Endothelial cell (in vitro differentiated cells): ENCODE measurements around the gene CD96. TPM values are rescaled to one million over a fixed set of nuclear protein-coding genes. Genes with fewer than 3 reads are reported as not detected.

Source experiments
- DNase-seq: peaks from one replicate; pipeline ENCODE4 v3.0.0; 2021; ENCODE audit warnings: low spot score
- H3K27ac Mint-ChIP-seq: one replicate; pipeline ENCODE4 v1.8.0; 2021; ENCODE audit warnings: mixed read lengths, inconsistent platforms; ENCODE audit not compliant: unreplicated experiment
- H3K27me3 Mint-ChIP-seq: one replicate; pipeline ENCODE4 v1.8.0; 2021; ENCODE audit warnings: mild to moderate bottlenecking, moderate library complexity, mixed read lengths, inconsistent platforms; ENCODE audit not compliant: unreplicated experiment
- H3K36me3 Mint-ChIP-seq: one replicate; pipeline ENCODE4 v1.8.0; 2021; ENCODE audit warnings: mild to moderate bottlenecking, low read depth, mixed read lengths, inconsistent platforms; ENCODE audit not compliant: unreplicated experiment
- H3K4me1 Mint-ChIP-seq: one replicate; pipeline ENCODE4 v1.8.0; 2021; ENCODE audit warnings: mild to moderate bottlenecking, mixed read lengths, inconsistent platforms; ENCODE audit not compliant: unreplicated experiment
- H3K4me3 Mint-ChIP-seq: one replicate; pipeline ENCODE4 v1.8.0; 2021; ENCODE audit warnings: mild to moderate bottlenecking, mixed read lengths, inconsistent platforms; ENCODE audit not compliant: unreplicated experiment
- H3K9me3 Mint-ChIP-seq: one replicate; pipeline ENCODE4 v1.8.0; 2021; ENCODE audit warnings: mixed read lengths, inconsistent platforms; ENCODE audit not compliant: unreplicated experiment
- total RNA-seq: library from RNA; stranded (reverse); fragmentation: NEBNext Ultra II Directional; extraction: Animal tissue kit (Norgen Biotek cat#: 25700); gene quantifications from one replicate; pipeline ENCODE4 v1.2.1, GENCODE V29; 2021; ENCODE audit not compliant: unreplicated experiment
- TF ChIP-seq, protein P1 (sequence below): fragments of 200-600 bp; sonication (generic); IDR thresholded peaks from one replicate; pipeline ENCODE4 v1.5.0; 2021; ENCODE audit warnings: antibody characterized with exemption; ENCODE audit not compliant: unreplicated experiment

Gene CD96
- total RNA-seq, 1 donor from 2014 or later: not detected

DNA sequence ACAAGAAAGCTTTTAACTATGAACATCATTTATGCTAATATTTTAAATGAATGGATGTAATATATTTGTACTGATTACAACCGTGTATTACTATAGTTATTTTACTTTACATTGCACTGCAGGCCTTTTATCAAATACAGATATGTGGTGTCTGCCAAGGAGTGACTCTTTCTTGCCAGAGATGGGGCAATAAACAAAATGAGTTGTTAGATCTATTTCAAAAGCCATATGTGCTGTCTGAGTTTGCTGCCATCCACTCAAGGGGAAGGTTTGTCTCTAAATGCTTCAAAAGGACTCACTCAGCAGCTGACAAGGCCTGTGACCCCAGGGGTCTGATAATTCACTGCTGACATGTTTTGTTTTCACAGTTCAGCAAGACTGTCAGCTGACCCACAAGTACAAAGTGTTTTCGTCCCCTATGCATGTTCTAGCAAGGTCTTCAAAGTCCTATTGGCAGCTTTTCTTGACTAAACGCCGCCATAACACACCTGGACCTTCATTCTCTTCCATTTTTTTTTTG is 94.4 kb downstream of the CD96 start:
- TF ChIP-seq, protein P1, sequence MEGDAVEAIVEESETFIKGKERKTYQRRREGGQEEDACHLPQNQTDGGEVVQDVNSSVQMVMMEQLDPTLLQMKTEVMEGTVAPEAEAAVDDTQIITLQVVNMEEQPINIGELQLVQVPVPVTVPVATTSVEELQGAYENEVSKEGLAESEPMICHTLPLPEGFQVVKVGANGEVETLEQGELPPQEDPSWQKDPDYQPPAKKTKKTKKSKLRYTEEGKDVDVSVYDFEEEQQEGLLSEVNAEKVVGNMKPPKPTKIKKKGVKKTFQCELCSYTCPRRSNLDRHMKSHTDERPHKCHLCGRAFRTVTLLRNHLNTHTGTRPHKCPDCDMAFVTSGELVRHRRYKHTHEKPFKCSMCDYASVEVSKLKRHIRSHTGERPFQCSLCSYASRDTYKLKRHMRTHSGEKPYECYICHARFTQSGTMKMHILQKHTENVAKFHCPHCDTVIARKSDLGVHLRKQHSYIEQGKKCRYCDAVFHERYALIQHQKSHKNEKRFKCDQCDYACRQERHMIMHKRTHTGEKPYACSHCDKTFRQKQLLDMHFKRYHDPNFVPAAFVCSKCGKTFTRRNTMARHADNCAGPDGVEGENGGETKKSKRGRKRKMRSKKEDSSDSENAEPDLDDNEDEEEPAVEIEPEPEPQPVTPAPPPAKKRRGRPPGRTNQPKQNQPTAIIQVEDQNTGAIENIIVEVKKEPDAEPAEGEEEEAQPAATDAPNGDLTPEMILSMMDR: no peak
- H3K9me3 Mint-ChIP-seq: no peaks in the 10 kb centered on the region
- H3K4me3 Mint-ChIP-seq: no peak overlapping the region
- H3K4me1 Mint-ChIP-seq: no peaks in the 10 kb centered on the region
- H3K27ac Mint-ChIP-seq: no peak overlapping the region
- no peaks in the 10 kb centered on the region for H3K36me3 Mint-ChIP-seq
- DNase-seq: no peak
- H3K27me3 Mint-ChIP-seq: peaks cover 2% of the 10 kb centered on the region

GRCh38 chr3:111639316-111639715 is 97.3 kb downstream of the CD96 start:
- no peak for DNase-seq
- Mint-ChIP-seq H3K27me3 (peaks cover 3% of the 10 kb centered on the region), H3K9me3 (no peaks in the 10 kb centered on the region), H3K36me3 (no peaks in the 10 kb centered on the region), H3K4me1 (no peaks in the 10 kb centered on the region), H3K27ac (no peak overlapping the region), H3K4me3 (no peak overlapping the region)
- TF ChIP-seq, protein P1: no peak

DNA sequence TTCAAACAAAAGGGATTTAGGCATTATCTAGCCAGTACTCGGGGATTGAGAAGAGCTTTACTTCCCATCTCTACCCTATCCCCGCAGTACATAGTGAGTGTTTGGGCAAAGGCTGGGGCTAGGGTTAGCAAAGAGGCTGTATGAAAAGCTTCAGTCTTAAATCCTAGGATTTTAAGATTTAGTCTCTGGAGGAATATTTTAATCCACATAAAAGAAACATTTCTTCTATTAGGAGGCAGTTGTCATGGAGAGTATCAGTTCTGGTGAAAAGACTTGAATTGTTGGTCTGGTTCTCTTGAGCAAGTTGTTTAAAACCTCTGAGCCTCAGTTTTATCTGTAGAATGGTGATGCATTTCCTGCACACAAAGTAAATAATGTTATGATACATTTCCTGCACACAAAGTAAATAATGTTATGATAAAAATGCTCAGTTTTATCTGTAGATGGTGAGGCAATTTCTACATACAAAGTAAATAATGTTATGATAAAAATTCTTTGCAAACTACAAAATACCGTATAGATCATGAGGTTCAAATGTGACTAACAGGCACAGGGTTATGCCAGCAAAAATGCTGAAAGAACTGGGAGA is 107.1 kb downstream of the CD96 start:
- no peaks in the 10 kb centered on the region for H3K4me1 Mint-ChIP-seq
- no peak overlapping the region for H3K27ac Mint-ChIP-seq
- H3K4me3 Mint-ChIP-seq: no peak overlapping the region
- no peak for DNase-seq
- TF ChIP-seq, protein P1: no peak
- H3K36me3 Mint-ChIP-seq: no peaks in the 10 kb centered on the region
- H3K27me3 Mint-ChIP-seq: no peaks in the 10 kb centered on the region
- no peaks in the 10 kb centered on the region for H3K9me3 Mint-ChIP-seq

GRCh38 chr3:111650378-111651275 is 108.6 kb downstream of the CD96 start:
- Mint-ChIP-seq H3K27ac (no peak overlapping the region), H3K9me3 (no peaks in the 10 kb centered on the region), H3K36me3 (no peaks in the 10 kb centered on the region), H3K4me1 (peaks cover 4% of the 10 kb centered on the region), H3K4me3 (no peak overlapping the region), H3K27me3 (no peaks in the 10 kb centered on the region)
- DNase-seq: no peak
- TF ChIP-seq, protein P1: no peak
